Endothelial cell (in vitro differentiated cells): ENCODE results near the gene SMIM13. TPM values are rescaled to one million over a fixed set of nuclear protein-coding genes. Genes with fewer than 3 reads are reported as not detected.

Source experiments
- DNase-seq: peaks from one replicate; pipeline ENCODE4 v3.0.0; 2021; ENCODE audit warnings: low spot score
- H3K27ac Mint-ChIP-seq: one replicate; pipeline ENCODE4 v1.8.0; 2021; ENCODE audit warnings: mixed read lengths, inconsistent platforms; ENCODE audit not compliant: unreplicated experiment
- H3K27me3 Mint-ChIP-seq: one replicate; pipeline ENCODE4 v1.8.0; 2021; ENCODE audit warnings: mild to moderate bottlenecking, moderate library complexity, mixed read lengths, inconsistent platforms; ENCODE audit not compliant: unreplicated experiment
- H3K36me3 Mint-ChIP-seq: one replicate; pipeline ENCODE4 v1.8.0; 2021; ENCODE audit warnings: mild to moderate bottlenecking, low read depth, mixed read lengths, inconsistent platforms; ENCODE audit not compliant: unreplicated experiment
- H3K4me1 Mint-ChIP-seq: one replicate; pipeline ENCODE4 v1.8.0; 2021; ENCODE audit warnings: mild to moderate bottlenecking, mixed read lengths, inconsistent platforms; ENCODE audit not compliant: unreplicated experiment
- H3K4me3 Mint-ChIP-seq: one replicate; pipeline ENCODE4 v1.8.0; 2021; ENCODE audit warnings: mild to moderate bottlenecking, mixed read lengths, inconsistent platforms; ENCODE audit not compliant: unreplicated experiment
- H3K9me3 Mint-ChIP-seq: one replicate; pipeline ENCODE4 v1.8.0; 2021; ENCODE audit warnings: mixed read lengths, inconsistent platforms; ENCODE audit not compliant: unreplicated experiment
- total RNA-seq: library from RNA; stranded (reverse); fragmentation: NEBNext Ultra II Directional; extraction: Animal tissue kit (Norgen Biotek cat#: 25700); gene quantifications from one replicate; pipeline ENCODE4 v1.2.1, GENCODE V29; 2021; ENCODE audit not compliant: unreplicated experiment
- TF ChIP-seq, protein P1 (sequence below): fragments of 200-600 bp; sonication (generic); IDR thresholded peaks from one replicate; pipeline ENCODE4 v1.5.0; 2021; ENCODE audit warnings: antibody characterized with exemption; ENCODE audit not compliant: unreplicated experiment

Gene SMIM13
- total RNA-seq, 1 donor from 2014 or later = 8.7 TPM

DNA sequence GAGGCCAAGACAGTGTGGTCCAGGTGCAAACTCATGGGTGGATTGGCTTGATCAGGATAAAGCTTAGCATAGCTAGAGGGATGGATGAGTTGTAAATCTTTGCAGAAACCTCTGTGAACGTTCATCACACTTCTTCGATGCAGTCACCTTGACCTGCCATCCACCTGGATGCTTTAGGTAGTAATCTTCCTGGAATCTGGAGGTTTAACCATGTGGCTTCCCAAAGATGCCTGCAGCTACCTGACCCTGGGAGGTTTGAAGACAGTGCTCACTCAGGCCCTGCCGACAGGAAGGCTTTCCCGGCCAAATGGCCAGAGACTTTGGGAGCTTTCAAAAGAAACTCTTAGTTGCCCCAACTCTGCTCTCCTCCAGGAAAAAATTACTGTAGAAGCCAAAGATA, 73.3 kb downstream of the SMIM13 start:
- Mint-ChIP-seq H3K27me3 (peaks cover 3% of the 10 kb centered on the region), H3K4me3 (no peak overlapping the region)

DNA sequence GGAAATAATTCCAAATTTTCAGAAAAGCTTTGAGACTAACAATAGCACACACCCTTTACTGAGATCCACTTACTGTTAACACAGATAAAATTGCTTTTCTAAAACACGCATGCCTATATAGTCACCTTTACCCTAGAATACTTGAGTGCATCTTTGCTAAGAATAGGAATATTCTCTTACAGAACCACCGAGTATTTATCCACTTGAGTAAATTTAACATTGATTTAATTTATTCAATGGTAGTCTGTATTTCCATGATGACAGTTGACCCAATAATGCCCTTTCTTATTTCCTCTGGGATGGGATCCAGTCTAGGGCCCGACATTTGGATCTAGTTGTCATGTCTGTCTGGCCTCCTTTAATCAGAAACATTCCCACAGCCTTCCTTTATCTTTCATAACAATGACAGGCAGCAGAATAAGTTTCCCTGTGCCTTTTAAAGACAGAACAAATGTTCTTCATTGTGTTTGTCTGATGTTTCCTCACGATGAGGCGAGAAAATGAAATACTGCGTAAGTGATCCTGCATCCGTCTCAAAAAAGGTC, 74.5 kb downstream of the SMIM13 start:
- peaks cover 5% of the 10 kb centered on the region for H3K36me3 Mint-ChIP-seq
- H3K4me3 Mint-ChIP-seq = no peak overlapping the region
- no peak for DNase-seq
- H3K27me3 Mint-ChIP-seq = peaks cover 3% of the 10 kb centered on the region
- TF ChIP-seq, protein P1, sequence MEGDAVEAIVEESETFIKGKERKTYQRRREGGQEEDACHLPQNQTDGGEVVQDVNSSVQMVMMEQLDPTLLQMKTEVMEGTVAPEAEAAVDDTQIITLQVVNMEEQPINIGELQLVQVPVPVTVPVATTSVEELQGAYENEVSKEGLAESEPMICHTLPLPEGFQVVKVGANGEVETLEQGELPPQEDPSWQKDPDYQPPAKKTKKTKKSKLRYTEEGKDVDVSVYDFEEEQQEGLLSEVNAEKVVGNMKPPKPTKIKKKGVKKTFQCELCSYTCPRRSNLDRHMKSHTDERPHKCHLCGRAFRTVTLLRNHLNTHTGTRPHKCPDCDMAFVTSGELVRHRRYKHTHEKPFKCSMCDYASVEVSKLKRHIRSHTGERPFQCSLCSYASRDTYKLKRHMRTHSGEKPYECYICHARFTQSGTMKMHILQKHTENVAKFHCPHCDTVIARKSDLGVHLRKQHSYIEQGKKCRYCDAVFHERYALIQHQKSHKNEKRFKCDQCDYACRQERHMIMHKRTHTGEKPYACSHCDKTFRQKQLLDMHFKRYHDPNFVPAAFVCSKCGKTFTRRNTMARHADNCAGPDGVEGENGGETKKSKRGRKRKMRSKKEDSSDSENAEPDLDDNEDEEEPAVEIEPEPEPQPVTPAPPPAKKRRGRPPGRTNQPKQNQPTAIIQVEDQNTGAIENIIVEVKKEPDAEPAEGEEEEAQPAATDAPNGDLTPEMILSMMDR = no peak
- H3K9me3 Mint-ChIP-seq = no peaks in the 10 kb centered on the region
- H3K4me1 Mint-ChIP-seq = peaks cover 3% of the 10 kb centered on the region
- H3K27ac Mint-ChIP-seq = no peak overlapping the region

More for the DNA sequence above, 73.3 kb downstream of the SMIM13 start:
- H3K9me3 Mint-ChIP-seq = no peaks in the 10 kb centered on the region
- peaks cover 5% of the 10 kb centered on the region for H3K36me3 Mint-ChIP-seq
- TF ChIP-seq, protein P1 = no peak
- no peak for DNase-seq
- no peak overlapping the region for H3K27ac Mint-ChIP-seq
- H3K4me1 Mint-ChIP-seq = no peaks in the 10 kb centered on the region

DNA sequence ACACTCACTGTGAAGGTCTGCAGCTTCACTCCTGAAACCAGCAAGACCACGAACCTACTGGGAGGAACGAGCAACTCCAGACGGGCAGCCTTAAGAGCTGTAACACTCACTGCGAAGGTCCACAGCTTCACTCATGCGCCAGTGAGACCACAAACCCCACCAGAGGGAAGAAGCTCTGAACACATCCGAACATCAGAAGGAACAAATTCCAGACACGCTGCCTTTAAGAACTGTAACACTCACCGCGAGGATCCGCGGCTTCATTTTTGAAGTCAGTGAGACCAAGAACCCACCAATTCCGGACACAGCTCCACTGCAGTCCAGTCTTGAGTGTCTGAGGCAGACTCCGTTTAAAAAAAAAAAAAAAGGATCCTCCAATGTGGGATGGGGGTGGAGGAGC, 78.3 kb downstream of the SMIM13 start:
- Mint-ChIP-seq H3K36me3 (no peaks in the 10 kb centered on the region), H3K9me3 (no peaks in the 10 kb centered on the region), H3K27ac (no peak overlapping the region)

DNA sequence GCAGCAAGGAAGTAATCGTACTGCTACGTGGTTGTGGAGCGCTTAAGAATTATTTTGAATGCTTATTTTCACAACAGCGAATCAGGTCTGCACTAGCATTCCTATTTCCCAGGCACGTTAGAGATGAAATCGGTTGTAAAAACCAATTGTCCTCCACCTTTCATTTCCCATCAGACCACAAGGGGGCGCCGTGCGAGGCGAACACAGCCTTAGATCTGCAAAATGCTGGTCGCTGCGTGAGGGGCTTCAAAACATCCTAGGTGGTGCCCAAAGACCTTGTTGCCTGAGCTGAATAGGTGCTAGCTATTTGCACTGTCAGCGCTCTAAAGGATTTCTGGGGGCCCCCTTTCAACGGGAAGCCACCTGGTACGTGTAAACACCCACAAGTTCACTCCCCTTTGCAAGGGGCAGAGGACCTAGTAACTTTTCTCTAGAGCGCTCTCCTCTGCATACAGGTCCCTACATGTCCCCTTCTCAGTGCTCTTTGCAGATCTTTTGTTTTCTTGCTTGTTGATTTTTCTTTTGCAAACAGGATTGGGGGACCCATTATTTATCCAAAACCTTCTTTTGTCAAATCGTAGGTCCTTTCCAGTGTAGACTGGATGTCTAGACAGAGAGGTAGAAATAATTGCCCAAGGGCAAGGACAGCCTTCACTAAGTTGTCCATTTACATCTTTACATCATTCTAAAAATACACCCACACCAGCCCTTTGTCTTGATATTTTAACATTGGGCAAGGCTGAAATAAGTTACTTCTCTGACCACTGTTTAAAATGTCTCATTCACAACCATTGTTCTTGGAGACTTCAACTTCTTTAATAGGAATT, 79.1 kb downstream of the SMIM13 start:
- TF ChIP-seq, protein P1 = peak; percentile 93
- Mint-ChIP-seq H3K4me3 (no peak overlapping the region), H3K27me3 (peaks cover 5% of the 10 kb centered on the region), H3K27ac (no peak overlapping the region), H3K9me3 (no peaks in the 10 kb centered on the region), H3K4me1 (peaks cover 3% of the 10 kb centered on the region), H3K36me3 (no peaks in the 10 kb centered on the region)
- peak; percentile 76 for DNase-seq

More for the DNA sequence above, 78.3 kb downstream of the SMIM13 start:
- H3K4me1 Mint-ChIP-seq = peaks cover 3% of the 10 kb centered on the region
- TF ChIP-seq, protein P1 = no peak
- H3K4me3 Mint-ChIP-seq = no peak overlapping the region
- no peak for DNase-seq
- peaks cover 5% of the 10 kb centered on the region for H3K27me3 Mint-ChIP-seq

DNA sequence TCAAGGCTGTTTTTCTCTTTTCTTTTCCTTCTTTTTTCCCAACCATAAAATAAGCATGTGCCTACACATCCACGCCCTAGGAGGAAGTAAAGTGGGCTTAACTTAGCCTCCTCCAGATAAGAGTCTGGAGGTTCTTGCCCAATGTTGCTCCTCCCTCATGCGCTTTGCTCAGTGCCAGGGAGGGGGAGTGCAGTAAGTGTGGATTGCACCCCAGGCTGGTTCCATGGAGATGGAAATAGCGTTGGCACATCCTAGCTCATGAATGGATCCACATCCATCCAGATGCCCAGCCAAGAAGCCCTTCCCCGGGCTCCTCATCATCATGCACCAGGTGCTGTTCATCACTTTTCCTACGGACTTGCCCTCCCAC, 80.6 kb downstream of the SMIM13 start:
- H3K4me1 Mint-ChIP-seq = peaks cover 3% of the 10 kb centered on the region

More for the DNA sequence above, 80.6 kb downstream of the SMIM13 start:
- peaks cover 5% of the 10 kb centered on the region for H3K27me3 Mint-ChIP-seq
- no peak overlapping the region for H3K4me3 Mint-ChIP-seq
- DNase-seq = no peak
- H3K36me3 Mint-ChIP-seq = no peaks in the 10 kb centered on the region
- H3K9me3 Mint-ChIP-seq = no peaks in the 10 kb centered on the region
- H3K27ac Mint-ChIP-seq = no peak overlapping the region
- TF ChIP-seq, protein P1 = no peak
